Measurements from ENCODE around the gene TMEM187.

TMEM187 gene

GRCh38 chrX:153934762-153935325 lies 37.7 kb upstream of the TMEM187 start, which contains the start of gene NAA10:
Gene NAA10 (minus strand): TSS chrX:153935037. CDS start chrX:153934904, 133 bp downstream.
- peak; percentile 49 to 68 for DNase-seq (ENCODE audit: low read depth in 2 of 2)

- DNase-seq (ENCODE audit: low read depth in 2 of 2) = no peak
Measured at GRCh38 chrX:153935326-153935851, 37.2 kb upstream of the TMEM187 start.

DNA sequence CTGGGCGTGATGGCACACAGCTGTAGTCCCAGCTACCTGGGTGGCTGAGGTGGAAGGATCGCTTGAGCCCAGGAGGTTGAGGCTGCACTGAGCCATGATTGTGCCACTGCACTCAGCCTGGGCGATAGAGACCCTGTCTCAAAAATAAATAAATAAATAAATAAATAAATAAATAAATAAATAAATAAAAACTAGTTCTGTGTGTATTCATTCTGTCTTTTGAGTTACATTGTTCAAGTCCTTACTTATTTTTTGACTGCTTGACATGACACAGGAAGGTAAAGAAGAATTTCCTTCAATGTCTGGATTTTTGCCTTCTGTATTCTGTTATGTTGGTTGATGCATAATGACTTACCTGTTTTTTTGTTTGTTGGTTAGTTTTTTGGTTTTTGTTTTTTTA lies 35.5 kb upstream of the TMEM187 start:
- DNase-seq (ENCODE audit: low read depth in 2 of 2) = no peak

DNA sequence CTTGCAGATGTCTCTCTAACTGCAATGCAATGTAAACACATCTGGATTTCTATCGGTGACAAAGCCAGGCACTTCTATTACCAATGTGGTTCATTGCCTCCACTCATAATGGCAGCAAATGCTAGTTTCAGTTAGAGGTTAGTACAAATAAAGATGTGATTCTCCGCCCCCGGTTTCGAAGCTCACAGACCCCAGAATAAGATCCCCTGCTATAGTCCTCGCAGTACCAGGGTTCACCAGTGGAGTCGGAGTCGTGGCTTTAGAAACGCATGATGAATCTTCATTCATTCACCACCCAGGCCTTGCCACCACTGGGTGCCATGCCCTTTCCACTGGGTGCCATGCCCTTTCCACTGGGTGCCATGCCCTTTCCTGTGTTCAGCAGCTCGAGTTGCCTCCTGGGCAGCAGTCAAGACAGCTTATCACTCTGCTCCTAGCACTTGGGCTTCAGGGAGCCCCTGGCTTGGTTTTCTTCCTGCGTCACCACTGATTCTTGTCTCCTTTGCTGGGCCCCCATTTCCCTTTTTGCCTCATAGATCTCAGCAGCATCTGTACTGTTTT lies 34.2 kb upstream of the TMEM187 start:
- no peak for DNase-seq (ENCODE audit: low read depth in 2 of 2)

GRCh38 chrX:153939573-153939972 lies 33.0 kb upstream of the TMEM187 start:
- DNase-seq (ENCODE audit: low read depth in 2 of 2) = no peak

- no peak for DNase-seq (ENCODE audit: low read depth in 2 of 2)
Measured at GRCh38 chrX:153941336-153942252, 31.0 kb upstream of the TMEM187 start.

DNA sequence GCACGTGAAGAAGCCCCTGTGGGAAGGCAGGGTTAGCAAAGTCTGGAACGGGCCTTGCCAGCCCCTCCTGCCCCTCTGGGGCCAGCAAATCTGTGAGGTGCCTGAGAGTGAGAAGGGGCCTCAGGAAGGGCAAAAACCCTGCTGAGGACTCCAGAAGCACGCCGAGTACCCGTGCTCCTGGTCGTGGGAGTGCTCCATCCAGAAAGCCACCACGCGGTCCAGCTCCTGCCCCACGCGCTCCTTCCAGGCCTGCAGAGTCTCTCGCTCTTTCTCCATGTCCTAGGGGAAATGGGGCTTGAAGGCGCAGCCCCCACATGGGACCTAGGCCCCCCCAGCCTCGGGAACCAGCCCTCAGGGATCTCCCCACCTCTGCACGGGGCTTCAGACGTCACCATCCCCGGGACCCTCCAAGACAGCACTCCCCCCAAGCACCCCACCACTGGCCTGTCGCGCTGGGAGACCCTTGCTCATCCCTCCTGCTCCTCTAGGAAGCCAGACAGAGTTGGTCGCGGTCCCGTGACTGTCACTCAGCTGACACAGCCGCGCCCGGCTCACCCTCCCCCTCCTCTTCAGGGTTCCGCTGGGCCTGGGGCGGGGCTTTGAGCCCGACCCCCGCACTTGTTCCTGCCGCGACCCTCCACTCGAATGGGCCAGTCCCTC lies 28.3 kb upstream of the TMEM187 start, which contains the start of gene RENBP:
Gene RENBP, minus strand, starts transcription at position 504 of the 660 bp plus-strand sequence. Its CDS starts 33 bp downstream, at position 471.
- DNase-seq (ENCODE audit: low read depth in 2 of 2) = peak in 1 of 2 donors; percentile 40

DNA sequence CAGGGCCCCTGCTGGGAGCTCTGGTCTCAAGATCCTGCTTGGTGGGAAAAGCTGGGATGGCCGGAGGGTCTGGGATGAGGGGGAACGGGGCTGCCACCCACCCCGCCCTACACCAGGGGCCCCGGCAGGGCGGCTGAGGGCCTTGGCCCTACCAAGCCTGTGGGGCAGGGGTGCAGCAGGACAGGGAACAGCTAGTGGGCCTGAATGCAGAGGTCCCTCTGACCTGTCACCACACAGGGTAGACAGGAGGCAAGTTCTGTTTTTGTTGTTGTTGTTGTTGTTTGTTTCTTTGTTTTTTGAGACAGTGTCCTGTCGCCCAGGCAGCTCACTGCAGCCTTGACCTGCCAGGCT lies 27.8 kb upstream of the TMEM187 start:
- no peak for DNase-seq (ENCODE audit: low read depth in 2 of 2)

DNA sequence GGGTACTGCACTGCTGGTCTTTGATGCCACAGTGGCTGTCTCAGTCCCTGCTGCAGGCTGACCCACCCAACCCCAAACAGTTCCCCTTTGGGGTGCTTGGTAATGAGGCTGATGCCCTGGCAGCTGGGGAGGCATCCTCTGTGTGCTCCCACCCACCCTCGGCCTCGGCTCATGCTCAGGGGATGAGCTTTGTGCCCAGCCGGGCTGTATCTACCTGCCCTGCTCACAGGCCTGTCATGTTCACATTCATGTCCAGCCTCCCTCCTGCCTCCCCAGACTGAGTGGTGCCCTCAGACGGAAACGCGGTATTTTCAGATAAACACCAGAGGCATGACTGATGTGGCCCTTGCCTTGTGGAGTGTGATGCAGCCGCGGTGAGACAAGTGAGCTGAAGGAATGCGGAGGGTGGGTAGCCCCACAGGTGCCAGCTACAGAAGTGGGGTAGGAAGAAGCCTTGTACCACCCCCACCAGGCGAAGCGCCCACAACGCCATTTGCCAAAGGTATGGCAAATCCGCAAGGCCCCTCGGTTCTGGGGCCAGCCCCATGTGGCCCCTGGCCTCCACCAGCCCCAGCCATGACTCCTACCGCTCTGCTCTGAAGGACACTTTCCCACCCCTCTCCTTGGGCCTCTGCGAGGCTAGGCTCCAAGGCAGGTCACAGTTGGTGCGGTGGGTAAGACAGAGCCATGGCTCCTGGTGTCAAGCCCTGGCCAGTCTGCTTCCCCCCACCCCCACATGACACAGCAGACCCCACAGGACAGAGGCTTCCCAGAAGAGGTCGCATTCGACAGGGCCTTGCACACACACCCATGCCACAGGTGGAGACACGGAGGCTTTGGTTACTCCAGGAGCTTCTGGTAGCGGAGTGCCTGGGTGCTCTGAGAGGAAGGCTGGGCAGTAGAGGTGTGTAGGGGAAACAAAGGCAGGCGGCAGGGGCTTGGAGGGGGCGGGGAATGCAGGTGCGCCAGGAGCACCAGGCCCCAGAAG lies 26.3 kb upstream of the TMEM187 start:
- DNase-seq (ENCODE audit: low read depth in 2 of 2) = no peak

GRCh38 chrX:153947009-153947769 lies 25.4 kb upstream of the TMEM187 start:
- peak; percentile 69 to 72 for DNase-seq (ENCODE audit: low read depth in 2 of 2)

DNA sequence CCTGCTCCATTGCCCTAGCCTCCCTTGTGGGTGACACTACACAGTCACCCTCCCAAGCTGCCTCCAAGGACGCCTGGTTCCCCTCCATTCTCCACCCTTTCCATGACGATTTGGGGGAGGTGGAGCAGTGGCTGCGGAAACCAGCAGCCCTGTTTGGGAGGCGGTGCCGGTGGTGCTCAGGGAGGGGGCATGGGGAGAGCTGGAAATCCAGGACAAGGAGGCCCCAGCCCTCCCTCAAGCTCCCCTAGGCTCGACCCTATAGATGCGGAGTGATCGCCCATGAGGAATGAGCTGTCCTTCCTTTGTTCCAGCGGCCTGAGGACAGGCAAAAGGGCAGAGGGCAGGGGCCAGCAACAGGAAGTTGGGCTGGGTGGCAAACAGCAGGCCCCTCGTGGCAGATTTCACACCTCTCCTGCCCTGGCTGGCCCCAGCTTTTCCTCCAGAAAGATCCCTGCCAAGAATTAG lies 24.5 kb upstream of the TMEM187 start:
- DNase-seq (ENCODE audit: low read depth in 2 of 2) = no peak

DNA sequence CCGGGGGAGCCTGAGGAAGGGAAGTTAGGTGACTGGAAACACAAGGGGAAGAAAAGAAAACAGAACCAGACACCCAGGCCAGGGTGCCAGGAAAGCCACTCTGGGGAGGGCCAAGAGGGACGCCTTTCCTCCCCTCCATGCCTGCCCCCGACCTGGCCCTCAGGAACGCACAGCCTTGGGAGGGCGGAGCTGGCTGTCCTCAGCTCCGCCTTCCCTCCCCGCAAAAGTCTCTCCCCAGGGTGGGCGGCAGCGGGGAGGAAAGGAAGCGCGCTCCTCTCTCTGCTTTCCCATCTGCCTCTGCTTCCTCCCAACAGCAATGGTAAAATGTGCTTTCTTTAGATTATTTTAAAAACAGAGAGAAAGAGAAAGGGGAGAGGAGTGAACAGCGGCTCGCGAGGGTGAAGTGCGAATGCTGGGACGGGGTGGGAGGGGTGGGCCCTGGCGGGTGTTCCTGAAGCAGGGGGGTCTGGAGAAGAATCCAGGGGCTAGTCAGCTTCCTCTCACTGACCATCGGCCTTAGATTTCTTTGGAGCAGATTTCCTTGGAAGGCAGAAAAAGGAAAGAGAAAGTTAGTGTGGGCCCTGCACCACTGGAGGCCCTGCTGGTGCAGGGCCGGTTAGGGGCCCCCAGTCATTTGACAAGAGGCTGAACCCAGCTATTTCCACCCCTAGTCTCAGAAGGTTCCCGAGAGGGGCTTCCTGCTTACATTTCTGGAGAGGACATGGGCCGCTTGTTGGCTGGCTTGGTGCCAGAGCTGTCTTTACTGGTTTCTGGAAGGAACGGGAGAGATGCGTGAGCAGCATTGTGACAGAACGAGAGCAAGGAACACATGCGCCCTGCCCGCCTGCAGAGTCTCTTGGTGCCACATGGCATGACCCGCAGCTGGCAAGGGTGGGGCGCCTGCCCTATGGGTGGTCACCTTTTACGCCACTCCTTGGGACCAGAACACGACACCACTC lies 23.4 kb upstream of the TMEM187 start:
- DNase-seq (ENCODE audit: low read depth in 2 of 2) = no peak

DNA sequence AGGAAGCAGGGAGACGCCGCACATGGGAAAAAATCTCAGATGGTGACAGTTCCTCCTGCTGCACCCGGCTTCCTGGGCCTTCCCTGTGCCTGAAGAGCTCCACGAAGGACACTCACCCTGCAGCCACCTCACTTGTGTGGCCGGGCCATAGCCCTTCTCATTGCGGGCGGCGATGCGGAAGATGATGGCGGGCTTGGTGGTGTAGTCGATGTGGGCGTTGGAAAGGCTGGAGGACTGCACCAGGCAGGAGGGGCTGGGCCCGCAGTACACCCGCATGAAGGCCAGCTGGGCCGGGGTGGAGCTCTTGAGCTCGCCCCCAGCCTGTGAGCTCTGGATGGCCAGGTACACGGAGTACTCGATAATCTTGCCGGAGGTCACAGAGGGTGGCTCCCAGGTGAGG lies 22.4 kb upstream of the TMEM187 start:
- no peak for DNase-seq (ENCODE audit: low read depth in 2 of 2)

DNA sequence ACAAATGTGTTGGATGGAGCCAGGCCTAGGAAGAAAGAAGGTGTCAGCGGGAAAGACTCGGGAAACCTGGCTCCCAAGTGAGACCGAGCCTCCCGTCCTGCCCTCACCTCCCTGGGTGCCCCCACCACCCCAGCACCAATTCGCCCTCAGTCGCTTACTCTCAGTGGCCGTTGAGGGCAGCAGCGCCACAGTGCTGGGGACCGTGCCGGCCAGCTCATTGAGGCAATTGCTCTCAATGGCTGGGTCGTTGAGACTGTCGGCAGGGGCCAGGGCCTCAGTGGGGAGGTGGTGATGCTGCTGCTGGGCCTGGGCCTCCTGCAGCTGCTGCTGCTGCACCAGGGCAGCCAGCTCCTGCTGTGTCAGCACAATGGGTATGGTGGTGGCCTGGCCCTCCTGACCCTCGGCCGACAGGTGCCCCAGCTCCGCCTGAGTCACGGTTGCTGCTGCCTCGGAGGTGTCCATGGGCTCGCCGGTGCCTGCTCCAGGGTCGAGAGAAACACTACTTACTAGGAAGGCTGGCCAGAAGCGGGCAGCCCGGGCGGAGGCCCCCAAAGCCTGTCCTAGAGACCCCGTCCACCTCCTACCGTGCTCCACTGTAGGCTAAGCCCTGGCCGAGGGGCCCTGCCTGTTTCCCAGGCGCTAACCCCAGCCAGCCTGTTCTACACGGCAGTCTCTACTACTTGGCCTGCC lies 20.7 kb upstream of the TMEM187 start:
- DNase-seq (ENCODE audit: low read depth in 2 of 2) = no peak

- DNase-seq (ENCODE audit: low read depth in 2 of 2) = no peak
Measured at GRCh38 chrX:153952373-153953026, 20.1 kb upstream of the TMEM187 start.

- peak; percentile 65 to 86 for DNase-seq (ENCODE audit: low read depth in 2 of 2)
Measured at GRCh38 chrX:153953342-153953830, 19.2 kb upstream of the TMEM187 start.

- DNase-seq (ENCODE audit: low read depth in 2 of 2) = no peak
Measured at GRCh38 chrX:153953892-153954557, 18.5 kb upstream of the TMEM187 start.
